ENCODE measurements around the gene FERD3L. TPM values are rescaled to one million over a fixed set of nuclear protein-coding genes. Genes with fewer than 3 reads are reported as not detected.

The FERD3L gene
- total and polyA plus RNA-seq, 11 donors: not detected

GRCh38 chr7:19098510-19098909 lies 46.7 kb downstream of the FERD3L start:
- H3K27ac ChIP-seq: no peak overlapping the region
- TF ChIP-seq CTCF (IDR thresholded peaks at IDR 0.05): no peak
- TF ChIP-seq POLR2A (IDR thresholded peaks at IDR 0.05): no peak
- DNase-seq (no peak), ATAC-seq (no peak)
- H3K4me3 ChIP-seq: no peak overlapping the region
- no peaks in the 10 kb centered on the region for H3K9me3 ChIP-seq
- WGBS, 4 donors: 83 to 89% (median 86%) methylated on average over 1 of the region's 1 CpG
- intact Hi-C loops (cut with DNase I): no loop called here
- H3K27me3 ChIP-seq: peaks cover 0 to 40% (median 25%) of the 10 kb centered on the region in 9 donors
- no peaks in the 10 kb centered on the region for H3K36me3 ChIP-seq
- no peaks in the 10 kb centered on the region for H3K4me1 ChIP-seq

DNA sequence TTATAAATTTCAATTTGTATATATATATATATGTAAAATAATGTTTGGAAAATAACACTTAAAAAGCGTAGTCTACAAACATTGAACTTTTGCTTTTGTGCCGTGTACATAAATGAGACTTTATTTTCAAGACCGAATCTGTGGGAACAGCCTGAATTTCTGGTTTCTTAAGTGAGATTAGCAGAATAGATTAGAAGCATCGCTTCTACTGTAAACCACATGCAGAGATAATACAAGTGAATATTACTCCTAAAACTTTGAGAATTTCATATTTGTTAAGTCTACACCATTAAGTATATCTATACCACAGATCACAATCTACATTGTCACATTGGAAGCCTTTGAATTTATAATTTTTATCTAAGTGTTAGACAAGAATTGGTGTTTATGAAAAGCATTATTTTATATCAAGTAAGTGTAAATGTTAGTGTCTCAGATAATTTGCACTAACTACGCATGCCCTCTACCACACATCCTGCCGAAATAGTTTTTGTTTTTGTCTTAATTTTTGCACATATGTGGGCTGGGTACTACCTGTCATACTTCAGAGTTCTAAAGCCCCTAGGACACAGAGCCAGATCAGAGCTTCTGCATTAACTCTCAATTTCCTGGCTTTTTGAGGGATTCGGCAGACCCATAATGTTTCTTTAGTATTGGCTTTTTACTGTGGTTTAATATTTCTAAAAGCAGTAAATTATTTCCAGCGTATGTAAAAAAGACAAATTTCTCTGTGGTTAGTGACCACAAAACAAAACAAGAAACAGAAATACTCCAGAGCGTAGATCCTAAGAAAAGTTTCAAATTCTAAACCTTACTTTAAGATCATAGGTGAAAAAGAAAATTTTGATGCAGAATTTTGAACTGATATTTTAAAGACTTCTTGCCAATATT lies 47.8 kb downstream of the FERD3L start:
- intact Hi-C loops (cut with DNase I): no loop called here
- ATAC-seq (no peak), DNase-seq (no peak)
- TF ChIP-seq CTCF (IDR thresholded peaks at IDR 0.05) (no peak), POLR2A (IDR thresholded peaks at IDR 0.05) (no peak)
- no peak overlapping the region for H3K4me3 ChIP-seq
- no peaks in the 10 kb centered on the region for H3K9me3 ChIP-seq
- no peaks in the 10 kb centered on the region for H3K36me3 ChIP-seq
- H3K27ac ChIP-seq: no peak overlapping the region
- H3K4me1 ChIP-seq: no peaks in the 10 kb centered on the region
- WGBS, 4 donors: 86 to 90% (median 88%) methylated on average over 9 of the region's 9 CpGs
- H3K27me3 ChIP-seq: peaks cover 0 to 28% (median 14%) of the 10 kb centered on the region in 9 donors

DNA sequence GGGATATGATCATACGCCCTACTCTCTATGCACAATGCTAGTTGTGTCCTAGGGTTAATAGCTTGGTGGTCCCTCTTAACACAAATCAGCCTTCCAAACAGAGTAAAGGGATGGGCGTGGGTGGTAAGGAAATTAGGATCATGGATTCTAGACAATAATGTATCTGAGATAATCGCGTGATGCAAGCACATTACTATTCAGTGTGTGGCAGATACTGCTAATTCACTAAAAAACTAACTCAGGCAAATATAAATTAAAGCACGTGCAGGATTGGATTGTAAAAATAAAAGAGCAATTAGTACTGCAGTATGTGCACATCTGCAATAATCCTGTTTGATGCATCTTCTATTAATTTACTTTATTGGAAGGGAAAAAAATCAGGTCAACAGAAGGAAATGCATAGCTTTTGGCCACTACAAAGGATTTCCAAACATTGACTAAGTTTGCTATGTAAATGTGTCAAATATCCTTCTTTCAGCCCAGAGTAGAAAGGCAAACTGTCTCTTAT lies 49.8 kb downstream of the FERD3L start:
- no peak for DNase-seq
- intact Hi-C loops (cut with DNase I): no loop called here
- Histone ChIP-seq H3K4me1 (no peaks in the 10 kb centered on the region), H3K27me3 (peaks cover 0 to 17% (median 3%) of the 10 kb centered on the region in 9 donors), H3K27ac (no peak overlapping the region), H3K4me3 (no peak overlapping the region), H3K36me3 (no peaks in the 10 kb centered on the region), H3K9me3 (no peaks in the 10 kb centered on the region)
- no peak for ATAC-seq
- 73 to 83% (median 79%) methylated on average over 5 of the region's 5 CpGs for WGBS, 4 donors
- no peak for TF ChIP-seq CTCF (IDR thresholded peaks at IDR 0.05)

Other genes with a start within 250 kb of the FERD3L start
- gene TWIST1, start 27.8 kb downstream of the FERD3L start, total RNA-seq: 1 to 10 TPM in 4 of 9 donors, under 1 TPM in 5; 0.38 to 4.6 (median 0.87) TPM
- 1 to 10 TPM; 1.1 to 1.7 TPM for gene TWIST1, start 27.8 kb downstream of the FERD3L start, polyA plus RNA-seq

Data from heart left ventricle (tissue), 16 donors.